Measurements from ENCODE around the gene TNNI3K.
"Not testable (repeated sequence)": the region's sequence is repeated elsewhere in the genome, so short reads cannot be mapped to it uniquely, and the experiment has no call there.

Gene TNNI3K

GRCh38 chr1:74235153-74235552 is at the start of gene TNNI3K:
TSS of gene TNNI3K (plus strand) at chr1:74235387. CDS start at chr1:74235452, 65 bp downstream.
- DNase-seq (ENCODE audit: low read depth in 3 of 3, low spot score in 1 of 3) = no peak

- no peak for DNase-seq (ENCODE audit: low read depth in 3 of 3, low spot score in 1 of 3)
Observed at GRCh38 chr1:74193908-74194307, 41.3 kb upstream of the TNNI3K start.

GRCh38 chr1:74195339-74195738 is 39.8 kb upstream of the TNNI3K start:
- no peak for DNase-seq (ENCODE audit: low read depth in 3 of 3, low spot score in 1 of 3)

GRCh38 chr1:74197255-74197654 is 37.9 kb upstream of the TNNI3K start:
- no peak for DNase-seq (ENCODE audit: low read depth in 3 of 3, low spot score in 1 of 3)

GRCh38 chr1:74197657-74198552 is 37.3 kb upstream of the TNNI3K start, which contains the start of the genes FPGT and LRRIQ3:
TSS of gene FPGT (plus strand) at chr1:74198242. CDS start at chr1:74198279, 37 bp downstream.
TSS of gene LRRIQ3 (minus strand) at chr1:74198176. CDS start at chr1:74183684, 14,492 bp downstream.
- DNase-seq (ENCODE audit: low read depth in 3 of 3, low spot score in 1 of 3) = peak; percentile 90 to 95 (median 94)

- no peak for DNase-seq (ENCODE audit: low read depth in 3 of 3, low spot score in 1 of 3)
Observed at GRCh38 chr1:74199504-74199903, 35.7 kb upstream of the TNNI3K start.

GRCh38 chr1:74205266-74205665 is 29.9 kb upstream of the TNNI3K start:
- DNase-seq (ENCODE audit: low read depth in 3 of 3, low spot score in 1 of 3) = no peak

GRCh38 chr1:74215229-74215628 is 20.0 kb upstream of the TNNI3K start:
- no peak for DNase-seq (ENCODE audit: low read depth in 3 of 3, low spot score in 1 of 3)

- no peak for DNase-seq (ENCODE audit: low read depth in 3 of 3, low spot score in 1 of 3)
Observed at GRCh38 chr1:74222701-74223100, 12.5 kb upstream of the TNNI3K start.

GRCh38 chr1:74223453-74223852 is 11.7 kb upstream of the TNNI3K start:
- DNase-seq (ENCODE audit: low read depth in 3 of 3, low spot score in 1 of 3) = no peak

- DNase-seq (ENCODE audit: low read depth in 3 of 3, low spot score in 1 of 3) = no peak
Observed at GRCh38 chr1:74236440-74236839, 1.3 kb downstream of the TNNI3K start.

GRCh38 chr1:74237035-74237434 is 1.8 kb downstream of the TNNI3K start:
- no peak for DNase-seq (ENCODE audit: low read depth in 3 of 3, low spot score in 1 of 3)

- no peak for DNase-seq (ENCODE audit: low read depth in 3 of 3, low spot score in 1 of 3)
Observed at GRCh38 chr1:74237787-74238186, 2.6 kb downstream of the TNNI3K start.

GRCh38 chr1:74245168-74245772 is 10.1 kb downstream of the TNNI3K start:
- no peak for DNase-seq (ENCODE audit: low read depth in 3 of 3, low spot score in 1 of 3)

GRCh38 chr1:74246315-74246714 is 11.1 kb downstream of the TNNI3K start:
- no peak for DNase-seq (ENCODE audit: low read depth in 3 of 3, low spot score in 1 of 3)

- DNase-seq (ENCODE audit: low read depth in 3 of 3, low spot score in 1 of 3) = no peak
Observed at GRCh38 chr1:74247881-74248528, 12.8 kb downstream of the TNNI3K start.

GRCh38 chr1:74253243-74253824 is 18.1 kb downstream of the TNNI3K start:
- DNase-seq (ENCODE audit: low read depth in 3 of 3, low spot score in 1 of 3) = not testable (repeated sequence)

- no peak for DNase-seq (ENCODE audit: low read depth in 3 of 3, low spot score in 1 of 3)
Observed at GRCh38 chr1:74266001-74266400, 30.8 kb downstream of the TNNI3K start.

GRCh38 chr1:74271503-74271902 is 36.3 kb downstream of the TNNI3K start:
- DNase-seq (ENCODE audit: low read depth in 3 of 3, low spot score in 1 of 3) = no peak

- DNase-seq (ENCODE audit: low read depth in 3 of 3, low spot score in 1 of 3) = no peak
Observed at GRCh38 chr1:74280642-74281396, 45.6 kb downstream of the TNNI3K start.

GRCh38 chr1:74286414-74286813 is 51.2 kb downstream of the TNNI3K start:
- no peak for DNase-seq (ENCODE audit: low read depth in 3 of 3, low spot score in 1 of 3)
